NCI-H82 (cell line): ENCODE results near the gene CRYBB3.
"Not testable (repeated sequence)": the region's sequence is repeated elsewhere in the genome, so short reads cannot be mapped to it uniquely, and the experiment has no call there.

Experiments used
- DNase-seq: peaks from one replicate; lab custom pipeline; 2025; lab: John Stamatoyannopoulos, UW

CRYBB3 gene

GRCh38 chr22:25174888-25175411, 24.7 kb upstream of the CRYBB3 start:
- no peak for DNase-seq

DNA sequence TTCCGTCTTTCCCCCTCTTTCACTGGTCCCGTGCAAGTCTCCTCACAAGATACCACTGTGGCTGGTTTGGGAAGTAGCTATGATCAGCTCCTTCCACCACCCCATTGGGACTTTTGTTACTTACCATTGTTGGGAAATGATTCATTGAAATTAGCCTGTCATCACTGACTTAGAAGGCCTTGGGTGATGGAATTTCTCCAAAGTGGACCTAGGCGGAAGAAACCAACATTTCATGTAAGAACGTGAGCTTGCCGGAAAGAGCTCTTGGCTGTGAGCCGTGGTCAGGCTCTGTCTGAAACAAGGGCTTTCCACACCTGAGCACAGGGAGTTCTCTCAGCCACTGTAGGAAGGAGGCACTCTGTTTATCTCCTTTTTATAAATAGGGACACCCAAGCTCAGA, 23.5 kb upstream of the CRYBB3 start:
- no peak for DNase-seq

- DNase-seq, result no peak
These were observed 22.9 kb upstream of the CRYBB3 start for GRCh38 chr22:25176799-25177198.

- no peak for DNase-seq
These were observed 22.4 kb upstream of the CRYBB3 start for GRCh38 chr22:25177226-25177625.

- no peak for DNase-seq
These were observed 21.8 kb upstream of the CRYBB3 start for GRCh38 chr22:25177895-25178294.

DNA sequence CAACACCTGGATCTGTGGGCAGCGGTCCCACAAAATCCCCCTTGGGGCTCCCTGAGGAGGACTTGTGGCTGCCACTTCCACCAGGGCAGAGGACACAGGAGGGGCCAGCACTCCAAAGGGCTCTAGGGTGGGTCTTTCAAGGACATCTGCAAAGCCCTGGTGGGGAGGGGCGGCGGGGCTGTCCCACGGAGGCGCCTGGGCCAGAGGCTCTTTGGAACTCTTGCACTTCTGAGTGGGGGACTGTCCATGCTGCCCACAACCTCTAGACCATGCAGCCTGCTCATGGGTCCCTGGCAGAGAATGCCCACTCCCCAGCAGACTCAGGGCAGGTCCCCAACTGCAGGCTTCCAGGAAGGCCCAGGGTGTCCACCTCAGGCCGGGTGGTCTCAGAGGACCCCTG, 21.3 kb upstream of the CRYBB3 start:
- DNase-seq, result not testable (repeated sequence)

GRCh38 chr22:25178869-25179631, 20.6 kb upstream of the CRYBB3 start:
- DNase-seq, result not testable (repeated sequence)

DNA sequence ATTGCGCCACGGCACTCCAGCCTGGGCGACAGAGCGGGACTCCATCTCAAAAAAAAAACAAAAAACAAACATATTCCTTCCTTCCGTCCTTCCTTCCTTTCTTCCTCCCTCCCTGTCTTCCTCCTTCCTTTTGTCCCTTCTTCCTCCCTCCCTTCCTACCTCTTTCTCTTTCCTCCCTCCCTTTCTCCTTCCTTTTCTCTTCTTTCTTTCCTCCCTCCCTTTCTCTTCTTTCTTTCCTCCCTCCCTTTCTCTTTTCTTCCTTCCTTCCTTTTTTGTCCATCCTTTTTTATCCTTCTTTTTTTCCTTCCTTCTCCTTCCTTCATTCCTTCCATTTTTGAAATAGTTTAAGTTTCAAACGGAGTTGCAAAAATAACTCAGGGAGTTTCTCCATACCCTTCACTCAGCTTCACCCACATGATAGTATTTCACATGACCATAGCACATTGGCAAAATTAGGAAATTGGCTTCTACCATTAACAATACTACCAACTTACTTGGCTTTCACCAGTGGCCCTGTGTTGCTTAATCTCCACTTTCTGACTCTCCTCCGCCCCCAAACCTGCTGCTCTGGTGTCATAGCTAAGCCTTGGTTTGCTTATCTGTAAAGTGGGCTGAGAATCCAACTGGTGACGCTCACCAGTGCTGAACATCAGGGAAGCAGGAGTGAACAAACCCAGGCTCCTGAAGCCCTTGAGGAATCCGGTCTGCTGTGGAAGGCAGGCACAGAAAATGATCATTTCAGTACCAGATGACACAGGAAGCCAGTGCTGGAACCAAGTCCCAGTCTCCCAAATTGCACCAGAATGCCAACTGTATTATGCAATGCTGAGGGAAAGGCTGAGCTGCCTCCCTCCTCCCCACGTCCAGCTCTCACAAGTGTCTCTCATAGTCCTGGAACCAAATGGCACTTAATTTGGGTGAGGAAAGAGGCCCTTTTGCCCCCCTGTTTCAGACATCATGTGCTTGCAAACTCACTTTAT, 17.2 kb upstream of the CRYBB3 start:
- DNase-seq, result no peak

- DNase-seq, result no peak
These were observed 15.6 kb upstream of the CRYBB3 start for GRCh38 chr22:25183949-25184619.

GRCh38 chr22:25186140-25186539, 13.5 kb upstream of the CRYBB3 start:
- DNase-seq, result no peak

DNA sequence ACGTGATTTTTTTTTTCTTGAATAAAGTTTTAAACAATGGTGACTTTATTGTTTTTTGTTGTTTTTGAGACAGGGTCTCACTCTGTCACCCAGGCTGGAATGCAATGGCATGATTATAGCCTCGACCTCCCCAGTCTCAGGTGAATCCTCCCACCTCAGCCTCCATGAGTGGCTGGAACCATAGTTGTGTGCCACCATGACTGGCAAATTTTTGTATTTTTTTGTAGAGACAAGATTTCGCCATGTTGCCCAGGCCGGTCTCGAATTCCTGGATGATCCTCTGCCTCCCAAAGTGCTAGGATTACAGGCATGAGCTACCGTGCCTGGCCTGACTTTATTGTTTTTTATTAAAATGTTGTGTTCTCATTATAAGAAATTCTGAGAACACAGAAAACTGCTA, 12.2 kb upstream of the CRYBB3 start:
- no peak for DNase-seq

GRCh38 chr22:25192406-25192805, 7.3 kb upstream of the CRYBB3 start:
- no peak for DNase-seq

- no peak for DNase-seq
These were observed 6.5 kb upstream of the CRYBB3 start for GRCh38 chr22:25193130-25193529.

GRCh38 chr22:25193548-25193947, 6.1 kb upstream of the CRYBB3 start:
- DNase-seq, result no peak

DNA sequence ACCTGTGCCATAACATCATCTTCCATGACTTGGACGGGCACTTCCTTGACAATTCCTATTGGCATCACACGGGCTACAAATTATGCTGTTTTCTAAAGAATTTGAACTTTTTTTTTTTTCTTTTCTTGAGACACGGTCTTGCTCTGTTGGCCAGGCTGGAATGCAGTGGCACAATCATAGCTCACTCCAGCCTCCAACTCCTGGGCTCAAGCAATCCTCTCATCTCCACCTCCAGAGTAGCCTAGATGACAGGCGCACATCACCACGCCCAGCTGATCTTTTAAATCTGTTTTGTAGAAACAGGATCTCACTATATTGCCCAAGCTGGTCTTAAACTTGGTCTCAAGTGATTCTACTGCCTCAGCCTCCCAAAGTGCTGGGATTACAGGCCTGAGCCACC, 3.3 kb upstream of the CRYBB3 start:
- no peak for DNase-seq

- DNase-seq, result no peak
These were observed 2.3 kb upstream of the CRYBB3 start for GRCh38 chr22:25197340-25197739.

- DNase-seq, result no peak
These were observed 1.3 kb downstream of the CRYBB3 start for GRCh38 chr22:25200967-25201366.

GRCh38 chr22:25201557-25202273, 2.1 kb downstream of the CRYBB3 start:
- no peak for DNase-seq

DNA sequence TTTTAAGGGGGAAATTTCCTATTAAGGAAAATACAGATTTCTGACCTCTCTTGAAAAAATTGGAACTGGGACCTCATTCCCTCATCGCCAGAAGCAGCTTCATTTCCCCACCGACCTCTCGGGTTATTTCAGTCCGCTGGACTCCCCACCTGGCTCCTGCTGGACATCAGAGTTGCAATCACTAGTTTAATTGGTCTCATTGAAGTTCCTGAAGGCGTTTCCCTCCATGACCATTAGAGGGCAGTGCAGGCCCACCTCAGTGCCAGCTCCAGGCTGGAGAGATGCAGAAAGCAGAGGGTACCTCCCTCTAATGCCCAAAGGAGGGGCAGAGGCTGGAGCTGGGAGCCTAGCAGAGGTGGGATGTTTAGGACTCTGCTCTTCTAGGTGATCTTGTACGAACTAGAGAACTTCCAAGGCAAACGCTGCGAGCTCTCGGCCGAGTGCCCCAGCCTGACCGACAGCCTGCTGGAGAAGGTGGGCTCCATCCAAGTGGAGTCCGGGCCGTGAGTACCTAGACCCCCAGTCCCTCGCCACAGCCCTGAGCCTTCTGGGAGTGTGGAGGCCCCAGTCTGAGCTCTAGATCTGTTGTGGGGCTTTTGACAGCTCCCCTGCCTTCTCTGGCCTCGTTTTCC, 2.7 kb downstream of the CRYBB3 start:
- peak; percentile 76 for DNase-seq

DNA sequence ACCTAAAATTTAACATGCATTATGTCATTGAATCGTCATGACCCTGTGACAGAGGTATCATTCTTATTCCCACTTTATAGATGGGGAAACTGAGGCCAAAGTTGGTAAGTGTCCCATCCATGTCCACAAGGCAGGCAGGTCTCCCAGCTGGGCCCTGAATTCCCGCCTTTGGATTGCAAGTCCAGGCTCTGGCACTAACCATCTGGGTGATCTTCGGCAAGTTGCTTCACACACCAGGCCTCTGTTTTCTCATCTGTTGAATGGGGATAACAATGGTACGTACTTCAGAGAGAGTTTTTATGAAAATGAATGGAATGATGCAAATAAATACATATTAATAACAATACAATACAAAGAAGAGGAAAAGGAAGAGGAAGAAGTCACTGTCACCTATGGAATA, 3.4 kb downstream of the CRYBB3 start:
- no peak for DNase-seq

DNA sequence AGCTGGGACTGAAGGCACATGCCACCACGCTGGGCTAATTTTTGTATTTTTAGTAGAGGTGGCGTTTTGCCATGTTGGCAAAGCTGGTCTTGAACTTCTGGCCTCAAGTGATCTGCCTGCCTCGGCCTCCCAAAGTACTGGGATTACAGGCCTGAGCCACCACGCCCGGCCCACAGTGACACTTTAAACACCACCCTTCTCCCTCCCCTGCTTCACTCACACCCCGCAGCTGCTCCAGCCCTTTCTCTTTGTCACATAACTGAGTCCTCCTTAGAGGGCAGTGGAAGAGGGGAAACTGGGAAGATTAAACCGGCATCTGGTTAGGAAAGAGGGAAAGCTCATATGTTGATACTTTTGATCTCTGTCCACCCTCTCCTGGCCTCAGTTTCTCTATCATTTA, 4.9 kb downstream of the CRYBB3 start:
- DNase-seq, result not testable (repeated sequence)
